ENCODE results near the gene CPAMD8. TPM values are rescaled to one million over a fixed set of nuclear protein-coding genes. Genes with fewer than 3 reads are reported as not detected.

The CPAMD8 gene
- total RNA-seq, 1 donor from 2014 or later, result 82.5 TPM

DNA sequence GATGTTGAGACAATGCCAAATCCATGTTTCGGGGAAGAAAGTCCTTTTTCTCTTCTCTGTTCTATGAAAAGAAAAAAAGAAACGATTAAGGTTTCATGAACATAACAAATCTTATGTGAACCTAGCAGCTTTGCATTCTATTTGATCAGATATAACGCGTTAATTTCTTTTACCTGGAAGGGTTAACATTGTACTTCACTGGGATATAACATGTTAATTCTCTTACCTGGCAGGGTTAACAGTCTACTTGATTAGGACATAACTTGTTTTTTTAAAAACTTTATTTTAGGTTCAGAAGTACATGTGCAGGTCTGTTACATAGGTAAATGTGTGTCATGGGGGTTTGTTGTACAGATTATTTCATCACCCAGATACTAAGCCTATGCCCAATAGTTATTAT lies 68.8 kb downstream of the CPAMD8 start:
- DNase-seq (ENCODE audit: low spot score in 2 of 2), result no peak
- intact Hi-C loops (cut with DNase I), result no loop called here
- H3K9me3 ChIP-seq, result no peaks in the 10 kb centered on the region
- H3K36me3 ChIP-seq, result no peaks in the 10 kb centered on the region
- TF ChIP-seq, protein P1, sequence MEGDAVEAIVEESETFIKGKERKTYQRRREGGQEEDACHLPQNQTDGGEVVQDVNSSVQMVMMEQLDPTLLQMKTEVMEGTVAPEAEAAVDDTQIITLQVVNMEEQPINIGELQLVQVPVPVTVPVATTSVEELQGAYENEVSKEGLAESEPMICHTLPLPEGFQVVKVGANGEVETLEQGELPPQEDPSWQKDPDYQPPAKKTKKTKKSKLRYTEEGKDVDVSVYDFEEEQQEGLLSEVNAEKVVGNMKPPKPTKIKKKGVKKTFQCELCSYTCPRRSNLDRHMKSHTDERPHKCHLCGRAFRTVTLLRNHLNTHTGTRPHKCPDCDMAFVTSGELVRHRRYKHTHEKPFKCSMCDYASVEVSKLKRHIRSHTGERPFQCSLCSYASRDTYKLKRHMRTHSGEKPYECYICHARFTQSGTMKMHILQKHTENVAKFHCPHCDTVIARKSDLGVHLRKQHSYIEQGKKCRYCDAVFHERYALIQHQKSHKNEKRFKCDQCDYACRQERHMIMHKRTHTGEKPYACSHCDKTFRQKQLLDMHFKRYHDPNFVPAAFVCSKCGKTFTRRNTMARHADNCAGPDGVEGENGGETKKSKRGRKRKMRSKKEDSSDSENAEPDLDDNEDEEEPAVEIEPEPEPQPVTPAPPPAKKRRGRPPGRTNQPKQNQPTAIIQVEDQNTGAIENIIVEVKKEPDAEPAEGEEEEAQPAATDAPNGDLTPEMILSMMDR (IDR thresholded peaks at IDR 0.05), result no peak
- H3K27me3 ChIP-seq, result no peaks in the 10 kb centered on the region
- H3K4me1 ChIP-seq, result no peaks in the 10 kb centered on the region
- no peak overlapping the region for H3K27ac ChIP-seq
- no peak overlapping the region for H3K4me3 ChIP-seq

DNA sequence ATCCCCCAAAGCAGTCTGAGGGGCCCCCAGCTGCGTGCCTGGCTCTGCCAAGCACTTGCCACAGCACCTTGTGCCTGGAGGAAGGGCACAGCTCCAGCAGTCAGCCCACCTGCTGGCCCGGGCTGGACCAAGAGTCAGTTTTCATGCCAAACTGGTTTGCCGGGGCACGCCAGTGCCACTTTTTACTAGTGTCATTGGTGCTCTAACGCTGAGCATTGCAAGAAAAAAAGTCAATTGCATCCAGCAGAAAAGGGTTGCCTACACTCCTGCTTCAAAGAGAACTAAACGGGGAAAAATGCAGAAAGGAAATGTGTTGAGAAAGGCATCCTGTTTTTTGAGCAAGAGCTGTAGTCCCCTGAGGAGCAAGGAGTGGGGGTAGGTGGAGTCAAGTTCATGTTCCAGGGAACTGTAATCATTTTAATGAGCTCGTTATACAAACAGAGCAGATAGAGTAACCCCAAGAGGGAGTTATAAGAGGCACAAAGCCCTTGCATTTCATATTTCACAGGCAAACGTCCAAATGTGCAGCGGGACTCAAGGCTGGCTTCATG lies 69.4 kb downstream of the CPAMD8 start:
- intact Hi-C loops (cut with DNase I), result no loop called here
- Histone ChIP-seq H3K27ac (no peak overlapping the region), H3K4me1 (no peaks in the 10 kb centered on the region), H3K27me3 (no peaks in the 10 kb centered on the region), H3K36me3 (no peaks in the 10 kb centered on the region), H3K4me3 (no peak overlapping the region), H3K9me3 (no peaks in the 10 kb centered on the region)
- DNase-seq (ENCODE audit: low spot score in 2 of 2), result no peak
- TF ChIP-seq, protein P1 (IDR thresholded peaks at IDR 0.05), result no peak

DNA sequence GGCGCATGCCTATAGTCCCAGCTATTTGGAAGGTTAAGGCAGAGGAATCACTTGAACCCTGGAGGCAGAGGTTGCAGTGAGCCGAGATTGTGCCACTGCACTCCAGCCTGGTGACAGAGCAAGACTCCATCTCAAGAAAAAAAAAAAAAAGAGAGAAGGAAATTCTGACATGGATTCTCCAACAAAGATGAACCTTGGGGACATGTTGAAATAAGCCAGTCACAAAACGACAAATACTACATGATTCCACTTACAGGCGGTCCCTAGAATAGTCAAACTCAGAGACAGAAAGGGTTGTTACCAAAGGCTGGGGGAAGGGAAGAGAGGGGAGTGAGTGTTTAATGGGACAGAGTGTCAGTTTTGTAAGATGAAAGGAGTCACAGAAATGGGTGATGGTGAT lies 71.4 kb downstream of the CPAMD8 start:
- no peaks in the 10 kb centered on the region for H3K4me1 ChIP-seq
- H3K27ac ChIP-seq, result no peak overlapping the region
- TF ChIP-seq, protein P1 (IDR thresholded peaks at IDR 0.05), result no peak
- H3K36me3 ChIP-seq, result no peaks in the 10 kb centered on the region
- H3K27me3 ChIP-seq, result no peaks in the 10 kb centered on the region
- DNase-seq (ENCODE audit: low spot score in 2 of 2), result no peak
- no peak overlapping the region for H3K4me3 ChIP-seq
- H3K9me3 ChIP-seq, result no peaks in the 10 kb centered on the region
- intact Hi-C loops (cut with DNase I), result no loop called here

DNA sequence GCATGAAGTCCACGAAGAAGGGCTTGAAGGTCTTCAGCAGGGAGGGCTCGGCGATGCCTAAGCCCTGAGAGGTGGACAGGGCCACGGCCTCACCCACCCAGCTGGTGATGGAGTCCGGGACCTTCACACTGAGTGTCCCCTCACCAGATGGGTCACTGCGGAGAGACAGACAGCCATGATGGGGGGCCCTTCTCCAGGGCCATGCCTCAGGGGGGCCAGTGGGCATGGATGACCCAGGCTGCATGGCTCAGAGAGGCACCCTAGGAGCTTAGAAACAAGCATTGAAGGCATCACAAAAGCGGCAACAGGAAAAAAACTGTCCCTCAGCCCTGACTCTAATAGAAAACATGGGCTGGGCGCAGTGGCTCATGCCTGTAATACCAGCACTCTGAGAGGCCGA lies 74.6 kb downstream of the CPAMD8 start:
- H3K36me3 ChIP-seq, result no peaks in the 10 kb centered on the region
- H3K9me3 ChIP-seq, result no peaks in the 10 kb centered on the region
- H3K27ac ChIP-seq, result no peak overlapping the region
- intact Hi-C loops (cut with DNase I), result no loop called here
- H3K4me3 ChIP-seq, result no peak overlapping the region
- H3K4me1 ChIP-seq, result no peaks in the 10 kb centered on the region
- no peaks in the 10 kb centered on the region for H3K27me3 ChIP-seq
- no peak for DNase-seq (ENCODE audit: low spot score in 2 of 2)
- TF ChIP-seq, protein P1 (IDR thresholded peaks at IDR 0.05), result no peak

DNA sequence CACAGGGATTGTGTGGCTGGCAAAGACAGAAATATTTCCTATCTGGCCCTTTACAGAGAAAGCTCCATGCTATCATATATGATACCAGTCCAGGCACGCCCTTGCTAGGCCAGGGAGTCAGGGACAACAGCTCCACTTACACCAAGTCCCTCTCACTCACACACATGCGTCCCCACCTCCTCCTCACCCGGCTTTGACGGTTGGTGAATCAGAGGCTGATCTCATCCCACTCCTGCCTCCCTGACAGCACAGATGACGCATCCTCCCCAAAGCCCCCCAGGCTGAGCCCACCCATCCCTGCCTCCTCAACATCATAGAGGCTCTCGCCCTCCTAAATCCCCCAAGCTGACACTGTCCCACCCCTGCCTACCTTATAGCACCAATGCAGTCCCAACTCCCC lies 75.1 kb downstream of the CPAMD8 start:
- H3K36me3 ChIP-seq, result no peaks in the 10 kb centered on the region
- H3K9me3 ChIP-seq, result no peaks in the 10 kb centered on the region
- intact Hi-C loops (cut with DNase I), result no loop called here
- no peaks in the 10 kb centered on the region for H3K27me3 ChIP-seq
- no peak overlapping the region for H3K27ac ChIP-seq
- TF ChIP-seq, protein P1 (IDR thresholded peaks at IDR 0.05), result no peak
- DNase-seq (ENCODE audit: low spot score in 2 of 2), result no peak
- no peak overlapping the region for H3K4me3 ChIP-seq
- H3K4me1 ChIP-seq, result no peaks in the 10 kb centered on the region

DNA sequence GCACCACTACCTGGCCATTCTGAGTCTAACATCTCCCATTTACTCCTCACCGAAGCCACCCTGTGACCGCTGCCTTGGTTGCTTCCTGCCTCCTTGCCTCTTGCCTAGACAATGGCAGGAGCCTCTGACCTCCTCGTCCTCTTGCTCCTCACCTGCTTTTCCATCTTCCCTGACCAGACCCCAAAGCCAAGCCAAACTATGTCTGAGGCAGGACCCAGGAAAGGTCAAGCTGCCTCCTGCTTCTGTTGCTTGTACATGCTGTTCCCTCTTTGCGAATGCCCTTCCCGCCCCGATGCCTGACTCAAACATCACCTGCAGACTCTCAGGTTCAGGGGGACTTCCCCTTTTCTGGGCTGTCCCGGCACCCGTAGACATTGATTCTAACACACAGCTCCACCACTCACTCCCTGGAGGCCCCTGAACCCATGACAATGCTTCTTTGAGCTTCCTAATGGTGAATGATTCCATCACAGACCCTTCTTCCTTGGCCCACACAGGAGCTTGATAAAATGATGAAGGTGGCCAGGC lies 77.0 kb downstream of the CPAMD8 start:
- Histone ChIP-seq H3K4me3 (no peak overlapping the region), H3K36me3 (no peaks in the 10 kb centered on the region), H3K9me3 (no peaks in the 10 kb centered on the region), H3K27ac (no peak overlapping the region), H3K4me1 (no peaks in the 10 kb centered on the region), H3K27me3 (no peaks in the 10 kb centered on the region)
- TF ChIP-seq, protein P1 (IDR thresholded peaks at IDR 0.05), result no peak
- intact Hi-C loops (cut with DNase I), result no loop called here
- DNase-seq (ENCODE audit: low spot score in 2 of 2), result no peak
